A204.1 (cell line): ENCODE measurements around the gene KRT85.

Source experiments
- FAIRE-seq: peaks from 2 replicates; lab custom pipeline; 2012; peaks lifted over from hg19 to GRCh38; lab: Jason Lieb, UNC

Gene KRT85

DNA sequence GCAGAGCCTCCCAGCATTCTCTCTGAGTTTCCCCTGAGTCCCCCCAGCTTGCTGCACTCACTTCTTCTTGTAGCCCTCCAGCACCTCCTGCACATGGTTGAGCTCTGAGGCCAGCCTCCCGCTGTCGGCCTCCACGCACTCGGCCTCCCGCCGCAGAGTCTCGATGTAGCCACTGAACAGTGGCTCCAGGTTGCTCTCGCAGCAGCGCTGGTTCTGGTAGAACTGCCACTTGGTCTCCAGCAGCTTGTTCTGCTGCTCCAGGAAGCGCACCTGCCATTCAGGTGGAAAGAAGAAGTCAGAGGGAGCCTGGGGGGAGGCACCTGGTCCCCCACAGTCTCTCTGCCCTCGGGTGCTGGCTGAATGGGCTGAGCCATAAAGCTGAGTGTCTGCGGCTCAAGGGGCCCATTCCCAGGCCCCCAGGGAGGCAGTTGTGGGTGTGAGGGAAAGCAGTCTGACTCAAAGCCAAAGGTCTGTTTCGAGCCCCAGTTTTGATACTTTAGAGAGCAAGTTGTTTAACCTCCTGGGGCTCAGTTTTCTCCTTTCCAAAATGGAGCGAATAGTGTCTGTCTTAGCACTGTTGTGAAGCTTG lies 2.3 kb downstream of the KRT85 start:
- no peak for FAIRE-seq

GRCh38 chr12:52364061-52364460 lies 3.2 kb downstream of the KRT85 start:
- no peak for FAIRE-seq

DNA sequence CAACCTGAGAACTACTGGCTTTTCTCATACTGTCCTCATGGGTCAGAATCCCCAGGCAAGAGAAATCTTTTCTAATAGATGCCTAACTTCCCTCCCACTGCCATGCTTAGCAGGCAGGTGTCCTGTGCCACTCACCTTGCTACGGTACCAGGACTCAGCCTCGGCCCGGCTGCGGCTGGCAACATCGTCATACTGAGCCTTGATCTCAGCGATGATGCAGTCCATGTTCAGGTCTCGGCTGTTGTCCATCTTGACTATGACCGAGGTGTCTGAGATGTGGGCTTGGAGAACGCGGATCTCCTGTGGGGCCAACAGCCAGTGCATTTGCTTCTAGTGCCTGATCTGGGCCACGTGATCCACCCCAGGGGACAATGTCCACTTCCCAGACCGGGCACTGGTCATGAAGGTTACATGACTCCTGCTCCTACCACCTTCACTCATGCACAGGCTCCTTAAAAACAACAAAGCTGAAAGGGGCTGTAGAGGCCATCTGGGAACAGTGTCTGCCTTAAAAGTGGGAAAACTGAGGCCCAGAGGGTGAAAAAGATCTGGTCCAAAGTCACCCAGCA lies 4.1 kb downstream of the KRT85 start:
- no peak for FAIRE-seq

- FAIRE-seq, result no peak
Observed at GRCh38 chr12:52362118-52362726, 5.1 kb downstream of the KRT85 start.

- FAIRE-seq, result no peak
Observed at GRCh38 chr12:52361553-52361952, 5.7 kb downstream of the KRT85 start.

GRCh38 chr12:52360663-52361271 lies 6.5 kb downstream of the KRT85 start:
- no peak for FAIRE-seq

GRCh38 chr12:52360106-52360662 lies 7.1 kb downstream of the KRT85 start:
- no peak for FAIRE-seq

GRCh38 chr12:52359621-52360061 lies 7.6 kb downstream of the KRT85 start:
- FAIRE-seq, result no peak

DNA sequence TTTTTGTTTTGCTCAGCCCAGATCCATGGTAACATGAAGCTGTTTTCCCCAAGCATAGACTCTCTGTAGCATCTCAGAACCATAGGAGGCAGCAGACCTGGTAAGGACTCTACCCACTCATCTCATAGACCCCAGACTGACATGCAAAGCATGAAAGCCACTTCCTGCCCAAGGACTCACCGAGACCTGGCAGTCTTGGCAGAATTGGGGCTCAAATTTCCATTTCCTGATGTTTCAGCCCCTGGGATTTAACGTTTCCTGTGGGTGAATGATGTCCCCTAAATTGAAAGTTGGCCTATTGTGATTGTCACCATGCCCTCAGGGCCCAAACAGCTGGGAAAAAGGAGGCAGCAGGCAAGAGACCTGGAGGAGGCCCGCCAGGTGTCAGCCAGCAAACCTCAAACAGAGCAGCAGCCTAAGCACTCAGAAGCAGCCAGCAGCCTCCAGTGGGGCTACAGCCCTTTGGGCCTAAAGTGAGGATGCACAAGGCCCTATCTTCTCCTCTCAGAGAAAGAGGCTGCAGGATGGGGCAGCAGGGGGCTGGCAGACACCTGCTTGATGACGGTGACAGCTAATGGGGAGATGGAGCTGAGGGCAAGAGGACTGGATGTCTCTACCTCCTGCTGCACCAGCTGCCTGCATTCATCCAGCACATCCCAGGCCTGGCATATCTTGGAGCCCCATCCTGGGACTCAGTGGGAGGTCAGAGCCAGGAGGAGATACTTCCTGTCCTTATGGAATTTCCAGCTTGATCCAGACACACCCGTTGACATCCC lies 8.5 kb downstream of the KRT85 start:
- FAIRE-seq, result no peak

GRCh38 chr12:52356762-52357580 lies 10.3 kb downstream of the KRT85 start:
- no peak for FAIRE-seq

GRCh38 chr12:52356031-52356761 lies 11.1 kb downstream of the KRT85 start:
- no peak for FAIRE-seq

- FAIRE-seq, result no peak
Observed at GRCh38 chr12:52355176-52355575, 12.1 kb downstream of the KRT85 start.

- FAIRE-seq, result no peak
Observed at GRCh38 chr12:52354200-52354599, 13.1 kb downstream of the KRT85 start.

DNA sequence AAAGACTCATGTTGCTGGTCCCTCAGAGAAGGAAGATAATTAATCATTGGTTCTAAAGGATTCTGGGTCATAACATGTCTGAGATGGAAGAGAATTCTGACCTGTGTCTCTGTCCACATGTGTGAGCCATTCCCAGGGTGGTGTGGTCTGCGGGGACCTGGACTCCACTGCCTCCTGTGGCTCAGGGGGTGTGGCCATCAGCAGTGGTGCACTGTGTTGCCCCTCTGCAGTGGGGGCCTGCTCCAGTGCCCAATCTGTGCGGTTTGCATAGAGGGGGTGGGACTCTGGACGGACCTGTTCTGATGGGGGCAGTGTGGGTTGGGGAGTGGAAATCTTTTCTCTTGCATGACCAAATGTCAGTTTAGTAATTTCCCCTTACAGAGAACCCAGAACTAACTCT lies 13.5 kb downstream of the KRT85 start:
- FAIRE-seq, result no peak

GRCh38 chr12:52352951-52353350 lies 14.3 kb downstream of the KRT85 start:
- FAIRE-seq, result no peak

DNA sequence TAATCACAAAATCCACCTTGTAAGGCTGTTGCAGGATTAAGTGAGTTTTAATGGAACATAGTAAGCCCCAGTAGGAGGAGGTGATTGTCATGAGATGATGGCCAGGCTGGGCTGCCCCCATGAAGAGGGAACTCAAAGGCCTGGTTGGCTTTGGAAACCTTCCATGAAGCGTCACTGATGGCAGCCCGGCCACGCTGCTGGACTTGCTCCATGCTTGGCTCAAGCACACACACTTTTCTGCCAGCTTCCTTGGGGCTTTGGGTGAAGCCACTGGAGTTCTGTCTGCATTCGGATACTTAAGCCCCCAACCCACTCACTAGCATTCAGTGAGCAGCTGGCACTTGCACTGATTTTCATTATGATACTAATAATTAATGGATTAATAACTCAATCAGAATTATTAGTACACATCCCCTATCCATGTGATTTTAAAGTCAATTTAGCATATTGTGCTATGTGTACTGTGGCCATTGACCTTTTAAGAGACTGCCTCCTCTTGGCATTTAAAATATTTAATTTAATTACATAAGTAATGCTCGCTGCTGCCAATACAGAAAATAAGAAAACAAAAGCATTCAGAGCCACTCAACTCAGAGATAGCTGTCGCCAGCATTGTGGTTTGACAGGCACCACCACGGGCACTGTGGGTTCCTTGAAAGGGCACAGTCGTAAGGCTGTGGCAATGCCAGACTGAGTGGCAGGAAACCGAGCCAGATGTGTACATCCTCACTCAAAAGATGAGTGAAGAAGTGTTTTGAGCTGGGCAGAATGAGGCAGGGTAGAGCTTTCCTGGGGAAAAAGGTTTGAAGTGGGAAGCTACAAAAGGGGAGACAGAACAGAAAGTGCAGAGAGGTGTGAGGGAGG lies 15.9 kb downstream of the KRT85 start:
- no peak for FAIRE-seq

GRCh38 chr12:52350786-52351185 lies 16.5 kb downstream of the KRT85 start:
- no peak for FAIRE-seq

GRCh38 chr12:52350021-52350620 lies 17.2 kb downstream of the KRT85 start:
- no peak for FAIRE-seq

DNA sequence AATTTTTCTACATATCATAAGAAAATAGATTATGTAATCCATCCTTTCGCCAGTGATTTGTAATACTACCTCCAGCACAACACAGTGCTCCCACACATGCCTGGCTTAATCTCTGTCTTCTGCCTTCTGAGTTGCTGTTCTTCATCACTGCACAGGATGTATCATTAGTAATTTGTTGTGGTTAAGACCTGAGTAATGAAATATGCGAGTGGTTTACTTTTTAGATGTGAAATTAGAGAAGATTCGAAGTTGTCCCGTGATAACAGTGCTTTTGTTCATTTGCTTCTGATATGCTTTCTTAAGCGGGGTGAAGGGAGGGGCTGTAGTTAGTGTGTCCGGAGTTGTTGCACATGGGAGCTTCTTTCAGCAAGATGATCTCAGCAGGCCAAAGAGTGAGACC lies 18.1 kb downstream of the KRT85 start:
- no peak for FAIRE-seq
